HUDEP-2 (cell line): ENCODE data around the gene ACTG2.
"Not testable (repeated sequence)": the region's sequence is repeated elsewhere in the genome, so short reads cannot be mapped to it uniquely, and the experiment has no call there.

Experiments used
- DNase-seq, 76 experiments: peaks; one replicate each; lab custom pipeline; 2025; ENCODE audit not compliant: unreplicated experiment in 76 of 76; lab: John Stamatoyannopoulos, UW

ACTG2 gene

GRCh38 chr2:73892631-73893329 lies at the start of gene ACTG2:
ACTG2 (plus strand) TSS chr2:73893008; CDS start chr2:73901312, 8,304 bp downstream.
- no peak for DNase-seq

DNA sequence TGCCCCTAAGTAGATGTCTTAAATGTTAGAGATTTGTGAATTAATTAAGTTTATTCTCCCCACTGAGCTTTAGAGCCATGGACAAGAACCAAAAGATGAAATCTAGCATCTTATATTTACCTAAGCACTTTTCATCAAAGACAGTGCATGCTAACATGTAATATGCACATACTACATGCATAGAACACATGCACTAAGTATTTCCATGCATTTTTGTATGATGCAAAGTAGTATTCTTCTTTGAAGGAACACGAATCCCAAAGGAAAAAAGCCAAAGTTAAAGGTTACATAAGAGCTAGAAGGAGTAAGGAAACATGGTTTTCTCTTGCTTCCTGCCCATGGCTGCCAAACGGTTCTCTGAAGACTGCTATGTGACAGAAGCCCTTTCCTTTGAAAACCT lies 48.7 kb upstream of the ACTG2 start:
- no peak for DNase-seq

GRCh38 chr2:73850009-73850408 lies 42.8 kb upstream of the ACTG2 start:
- DNase-seq = no peak

DNA sequence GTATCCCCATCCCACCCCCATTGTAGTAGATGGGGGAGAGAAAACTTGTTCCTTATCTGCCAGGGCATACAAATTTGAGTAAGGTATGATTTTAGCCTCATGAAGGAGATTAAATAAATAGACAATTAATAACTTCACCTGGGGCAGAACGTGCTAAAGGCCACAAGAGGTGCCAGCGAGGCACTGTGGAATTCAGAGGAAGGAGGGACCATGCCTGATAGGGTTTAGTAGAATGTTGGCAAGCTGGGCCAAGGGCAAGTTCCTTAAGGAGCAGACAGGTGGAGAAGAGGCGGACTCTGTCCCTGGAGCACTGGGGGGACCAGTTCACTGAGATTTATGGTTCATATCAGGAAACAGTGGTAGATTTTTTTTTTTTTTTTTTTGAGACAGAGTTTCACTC lies 41.5 kb upstream of the ACTG2 start:
- DNase-seq = peak in 8 of 76 experiments; percentile 1 to 26 (median 7)

DNA sequence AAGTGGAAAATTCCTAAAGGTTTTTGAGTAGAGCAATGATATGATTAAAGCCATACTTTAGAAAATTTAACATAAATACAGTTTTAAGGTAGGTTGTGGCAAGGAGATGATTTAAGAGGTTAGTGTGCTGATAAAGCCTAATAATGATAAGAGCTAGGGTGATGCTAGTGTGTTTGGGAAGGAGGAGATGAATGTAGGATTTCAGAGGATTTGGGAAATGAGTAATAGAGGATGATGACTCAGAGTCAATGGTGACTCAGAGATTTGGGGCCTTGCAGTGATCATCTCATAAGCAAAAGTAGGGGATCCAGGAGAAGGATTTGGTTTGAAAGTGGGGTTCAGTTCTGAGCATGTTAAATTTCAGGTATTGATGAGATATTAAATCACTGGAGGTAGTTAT lies 40.8 kb upstream of the ACTG2 start:
- no peak for DNase-seq

- no peak for DNase-seq
Observed at GRCh38 chr2:73855526-73855925, 37.3 kb upstream of the ACTG2 start.

GRCh38 chr2:73856214-73856613 lies 36.6 kb upstream of the ACTG2 start:
- DNase-seq = no peak

DNA sequence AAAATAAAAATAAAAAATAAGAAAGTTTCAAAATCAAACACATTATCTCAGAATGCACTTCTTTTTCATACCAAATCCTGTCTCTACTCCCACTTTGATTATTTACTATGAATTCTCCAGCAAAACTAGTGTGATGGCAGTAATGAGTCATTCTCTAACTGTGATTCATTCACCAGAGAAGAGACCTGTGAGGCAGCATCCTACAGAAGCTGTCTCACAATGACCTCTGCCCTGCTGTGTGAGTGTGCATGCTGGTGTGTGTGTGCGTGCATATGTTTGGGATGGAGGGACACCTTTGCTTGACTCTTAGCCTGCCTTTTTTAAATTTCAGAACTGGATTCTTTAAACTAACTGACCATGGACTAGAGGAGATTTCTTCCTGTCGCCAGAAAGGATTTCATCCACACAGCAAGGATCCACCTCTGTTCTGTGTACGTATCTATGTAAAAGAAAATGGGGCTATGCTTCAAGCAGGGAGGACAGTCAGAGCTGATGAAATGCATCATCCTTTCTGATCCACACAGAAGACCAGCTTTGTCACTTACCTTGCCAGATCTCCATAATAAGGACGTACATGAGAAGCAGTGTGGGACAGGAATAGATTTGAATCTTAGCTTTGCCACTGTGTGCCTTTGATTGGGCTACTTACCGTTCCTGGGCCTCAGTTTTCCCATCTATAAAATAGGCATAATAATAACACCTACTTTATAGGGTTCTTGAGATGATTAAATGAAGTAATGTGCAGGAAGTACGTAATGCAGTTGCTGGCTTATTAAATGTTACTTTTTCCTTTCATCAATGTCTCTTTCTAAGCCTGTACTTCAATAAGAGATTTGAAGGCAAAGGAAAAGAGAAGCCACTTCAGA lies 32.9 kb upstream of the ACTG2 start:
- no peak for DNase-seq

GRCh38 chr2:73862987-73863386 lies 29.8 kb upstream of the ACTG2 start:
- no peak for DNase-seq

DNA sequence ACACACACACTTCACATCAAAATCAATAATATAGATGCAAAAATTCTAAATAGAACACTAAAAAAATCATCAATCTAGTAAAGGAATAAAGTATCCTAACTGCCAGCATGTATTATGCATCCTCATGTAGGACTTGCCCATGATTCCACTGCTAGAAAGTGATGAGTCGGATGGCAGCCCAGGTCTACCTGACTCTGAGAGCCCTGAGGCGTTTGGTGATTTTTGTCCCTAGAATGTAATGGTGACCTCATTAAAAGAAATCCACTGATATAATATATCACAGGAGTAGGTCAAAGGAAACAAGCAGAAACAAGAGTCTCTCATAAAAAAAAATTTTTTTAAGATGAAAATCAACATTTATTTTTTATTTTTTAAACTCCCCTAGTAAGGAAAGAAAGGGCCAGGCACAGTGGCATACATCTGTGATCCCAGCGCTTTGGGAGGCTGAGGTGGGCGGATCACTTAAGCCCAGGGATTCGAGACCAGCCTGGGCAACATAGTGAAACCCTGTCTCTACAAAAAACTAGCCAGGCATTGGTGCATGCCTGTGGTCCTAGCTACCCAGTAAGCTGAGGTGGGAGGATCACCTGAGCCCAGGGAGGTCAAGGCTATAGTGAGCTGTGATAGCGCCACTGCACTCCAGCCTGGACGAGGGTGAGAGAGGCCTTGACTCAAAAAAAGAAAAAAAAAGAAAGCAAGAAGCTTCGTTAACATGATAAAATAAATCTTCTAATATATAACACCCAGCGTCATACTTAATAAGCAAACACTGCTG lies 24.4 kb upstream of the ACTG2 start:
- no peak for DNase-seq

GRCh38 chr2:73870084-73870483 lies 22.7 kb upstream of the ACTG2 start:
- no peak for DNase-seq

DNA sequence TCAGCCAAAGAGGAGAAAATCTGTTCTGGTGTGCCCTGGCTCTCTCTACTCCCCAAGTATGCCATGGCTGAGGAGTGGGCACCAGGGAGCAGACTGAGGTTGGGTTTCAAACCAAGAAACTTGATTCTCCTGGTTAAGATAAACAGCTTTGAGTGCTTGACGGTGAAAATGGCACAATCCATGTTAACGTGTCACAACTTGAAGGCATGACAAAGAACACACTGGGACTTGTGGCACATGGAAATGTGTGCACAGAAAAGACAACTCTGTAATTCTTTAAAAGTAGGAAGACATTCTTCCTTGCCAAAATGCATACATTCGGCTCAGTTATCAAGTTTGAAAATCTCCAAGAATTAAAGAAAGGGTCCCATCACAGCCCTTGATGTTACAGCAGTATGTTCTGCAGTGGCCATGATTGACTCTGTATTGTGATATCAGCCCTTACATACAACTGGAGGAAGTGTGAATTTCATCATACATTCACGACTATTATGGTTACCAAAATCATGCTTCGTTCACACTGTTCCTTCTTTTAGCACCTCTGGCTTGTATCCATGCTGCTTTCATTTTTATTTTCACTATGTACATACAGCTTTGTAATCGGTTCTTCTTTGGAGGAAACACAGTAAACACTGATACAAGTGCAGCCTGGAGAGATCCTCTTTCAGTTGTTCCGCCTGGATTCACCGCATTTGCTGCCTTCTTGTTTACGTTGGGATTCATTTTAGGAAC lies 15.6 kb upstream of the ACTG2 start:
- no peak for DNase-seq

GRCh38 chr2:73877984-73878383 lies 14.8 kb upstream of the ACTG2 start:
- DNase-seq = not testable (repeated sequence)

DNA sequence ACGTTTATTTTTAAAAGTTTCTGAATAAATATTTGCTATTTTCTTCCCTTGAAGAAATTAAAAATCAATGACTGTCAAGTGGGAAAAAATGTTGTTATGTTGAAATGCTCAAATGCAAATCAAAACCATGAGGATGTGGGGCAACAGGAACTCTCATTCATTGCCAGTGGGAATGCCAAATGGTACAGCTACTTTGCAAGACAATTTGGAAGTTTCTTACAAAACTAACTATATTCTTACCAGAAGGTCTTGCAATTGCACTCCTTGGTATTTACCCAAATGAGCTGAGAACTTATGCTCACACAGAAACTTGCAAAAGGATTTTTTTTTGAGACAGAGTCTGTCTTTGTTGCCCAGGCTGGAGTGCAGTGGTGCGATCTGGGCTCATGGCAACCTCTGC lies 7.4 kb upstream of the ACTG2 start:
- DNase-seq = no peak

DNA sequence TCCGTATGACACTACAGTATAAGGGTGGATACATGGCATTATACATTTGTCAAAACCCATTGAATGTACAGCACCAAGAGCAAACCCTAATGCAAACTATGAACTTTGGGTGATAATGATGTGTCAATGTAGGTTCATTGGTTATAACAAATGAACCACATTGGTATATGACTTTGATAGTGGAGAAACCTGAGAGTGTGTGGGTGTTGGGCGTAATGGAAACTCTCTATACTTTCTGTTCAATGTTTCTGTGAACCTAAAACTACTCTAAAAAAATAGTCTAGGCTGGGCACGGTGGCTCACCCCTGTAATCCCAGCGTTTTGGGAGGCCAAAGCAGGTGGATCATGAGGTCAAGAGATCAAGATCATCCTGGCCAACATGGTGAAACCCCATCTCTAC lies 6.5 kb upstream of the ACTG2 start:
- no peak for DNase-seq

DNA sequence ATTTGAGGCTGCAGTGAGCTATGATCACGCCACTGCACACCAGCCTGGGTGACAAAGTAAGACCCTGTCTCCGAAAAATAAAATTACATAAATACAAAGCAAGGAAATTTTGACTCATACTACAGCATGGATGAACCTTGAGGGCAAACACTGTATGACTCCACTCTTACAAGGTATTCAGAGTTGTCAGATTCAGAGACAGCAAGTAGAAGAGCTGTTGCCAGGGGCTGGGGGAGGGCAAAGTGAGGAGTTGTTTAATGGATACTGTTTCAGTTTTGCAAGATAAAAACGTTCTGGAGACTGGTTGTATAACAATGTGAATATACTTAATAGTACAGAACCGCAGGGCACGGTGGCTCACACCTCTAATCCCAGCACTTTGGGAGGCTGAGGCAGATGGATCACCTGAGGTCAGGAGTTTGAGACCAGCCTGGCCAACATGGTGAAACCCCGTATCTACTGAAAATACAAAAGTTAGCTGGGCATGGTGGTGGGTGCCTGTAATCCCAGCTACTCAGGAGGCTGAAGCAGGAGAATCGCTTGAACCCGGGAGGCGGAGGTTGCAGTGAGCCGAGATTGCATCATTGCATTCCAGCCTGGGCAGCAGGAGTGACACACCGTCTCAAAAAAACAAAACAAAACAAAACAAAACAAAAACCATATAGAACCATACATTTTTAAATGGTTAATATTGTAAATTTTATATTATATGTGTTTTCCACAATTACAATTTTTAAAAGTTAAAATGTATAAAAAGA lies 5.0 kb upstream of the ACTG2 start:
- DNase-seq = not testable (repeated sequence)

DNA sequence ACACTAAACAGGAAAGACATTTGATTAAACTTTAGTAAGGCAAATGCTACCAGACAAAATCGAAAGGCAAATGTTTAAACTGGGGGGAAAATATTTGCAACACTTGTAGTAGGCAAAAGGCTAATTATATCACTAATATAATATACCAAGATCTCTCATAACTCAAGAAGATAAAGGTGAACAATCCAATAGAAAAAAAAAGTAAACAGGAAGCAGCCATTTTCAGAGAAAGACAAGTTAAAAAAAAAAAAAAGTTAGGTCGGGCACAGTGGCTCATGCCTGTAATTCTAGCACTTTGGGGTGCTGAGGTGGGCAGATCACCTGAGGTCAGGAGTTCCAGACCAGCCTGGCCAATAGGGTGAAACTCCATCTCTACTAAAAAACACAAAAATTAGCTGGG lies 4.4 kb upstream of the ACTG2 start:
- no peak for DNase-seq

DNA sequence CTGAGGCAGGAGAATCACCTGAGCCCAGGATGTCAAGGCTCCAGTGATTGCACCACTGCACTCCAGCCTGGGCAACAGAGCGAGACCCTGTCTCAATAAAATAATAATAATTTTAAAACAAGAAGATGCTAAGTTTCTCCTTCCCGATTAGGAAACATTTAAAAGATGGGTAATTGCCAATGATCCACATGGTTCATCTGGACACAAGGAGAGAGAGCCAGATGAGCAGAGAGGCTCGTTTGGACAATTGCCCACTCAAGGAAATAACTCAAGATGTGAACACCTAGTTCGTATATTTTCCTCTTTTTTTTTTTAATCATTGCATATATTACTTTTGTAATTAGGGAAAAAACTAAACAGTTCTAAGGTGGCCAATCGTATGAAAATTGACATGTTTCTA lies 3.6 kb upstream of the ACTG2 start:
- no peak for DNase-seq

DNA sequence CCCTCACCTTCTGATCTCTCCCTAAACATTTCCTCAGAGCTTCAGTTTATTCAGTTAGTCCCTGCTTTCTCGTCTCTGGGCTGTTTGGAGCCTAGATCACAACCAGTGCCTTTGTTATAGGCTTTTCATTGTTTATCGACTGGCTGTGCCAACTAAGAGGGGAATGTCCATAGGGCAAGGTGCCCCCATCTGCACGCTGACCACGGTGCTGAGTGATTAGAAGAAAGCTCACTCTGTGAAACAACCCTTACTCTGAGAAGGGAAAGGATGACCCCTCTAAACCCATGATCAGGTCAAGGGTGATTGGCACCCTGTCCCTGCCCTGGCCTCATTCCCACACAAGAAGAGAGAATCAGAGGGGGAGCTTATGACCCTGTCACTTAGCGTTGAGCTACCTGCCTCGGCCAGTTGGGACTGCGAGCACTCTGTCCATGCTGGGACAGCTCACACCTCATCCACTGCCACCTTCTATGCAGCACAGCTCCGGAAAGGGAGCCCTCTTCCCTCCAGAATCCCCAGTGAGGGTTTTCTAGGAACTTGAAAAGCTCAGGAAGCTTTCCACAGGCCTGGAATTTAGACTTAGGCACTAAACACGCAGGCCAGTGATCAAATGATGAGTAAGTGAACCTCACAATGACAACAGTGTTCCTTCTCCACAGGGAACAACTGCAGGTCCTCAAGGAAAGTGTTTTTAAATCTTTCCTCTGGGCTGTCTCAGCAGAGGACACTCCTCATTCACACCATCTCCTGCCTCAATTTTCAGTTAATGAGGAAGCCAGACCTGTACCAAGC lies 2.3 kb upstream of the ACTG2 start:
- DNase-seq = no peak
